ENCODE measurements around the gene PARVB. TPM values are rescaled to one million over a fixed set of nuclear protein-coding genes. Genes with fewer than 3 reads are reported as not detected.

Gene PARVB
- polyA plus RNA-seq, 2 donors = 1.8 to 3.9 TPM

- Histone ChIP-seq H3K4me1 (ENCODE audit: control insufficient read depth in 2 of 2, insufficient read depth in 2 of 2, low read length in 1 of 2) (peaks cover 3 to 8% of the 10 kb centered on the region in 2 donors), H3K36me3 (ENCODE audit: control insufficient read depth in 2 of 2, insufficient read depth in 2 of 2, low read length in 1 of 2) (no peaks in the 10 kb centered on the region), H3K4me3 (ENCODE audit: low read depth in 1 of 2, low read length in 2 of 2) (peak overlapping the region; percentile 53), H3K9me3 (ENCODE audit: control insufficient read depth in 2 of 2, insufficient read depth in 1 of 2, low read depth in 1 of 2, low read length in 1 of 2) (no peaks in the 10 kb centered on the region), H3K27ac (ENCODE audit: low read depth in 2 of 2, low read length in 1 of 2) (peak overlapping the region; percentile 61 to 70), H3K27me3 (ENCODE audit: control insufficient read depth in 1 of 2, insufficient read depth in 2 of 2, low read length in 2 of 2) (no peaks in the 10 kb centered on the region)
- WGBS, 2 donors = 12 to 17% methylated on average over 43 to 54 of the region's 54 CpGs
Measured at GRCh38 chr22:44023404-44024287, 456 bp upstream of the PARVB start.

- peaks cover 3 to 8% of the 10 kb centered on the region in 2 donors for H3K4me1 ChIP-seq (ENCODE audit: control insufficient read depth in 2 of 2, insufficient read depth in 2 of 2, low read length in 1 of 2)
- peak overlapping the region in 1 of 2 donors; percentile 53 for H3K4me3 ChIP-seq (ENCODE audit: low read depth in 1 of 2, low read length in 2 of 2)
- peak overlapping the region; percentile 76 to 78 for H3K27ac ChIP-seq (ENCODE audit: low read depth in 2 of 2, low read length in 1 of 2)
- H3K27me3 ChIP-seq (ENCODE audit: control insufficient read depth in 1 of 2, insufficient read depth in 2 of 2, low read length in 2 of 2) = no peaks in the 10 kb centered on the region
- no peaks in the 10 kb centered on the region for H3K36me3 ChIP-seq (ENCODE audit: control insufficient read depth in 2 of 2, insufficient read depth in 2 of 2, low read length in 1 of 2)
- H3K9me3 ChIP-seq (ENCODE audit: control insufficient read depth in 2 of 2, insufficient read depth in 1 of 2, low read depth in 1 of 2, low read length in 1 of 2) = no peaks in the 10 kb centered on the region
- WGBS, 2 donors = 80 to 83% methylated on average over 26 of the region's 26 CpGs
Measured at GRCh38 chr22:44025171-44026065, 1.3 kb downstream of the PARVB start.

GRCh38 chr22:44026066-44026629, 2.0 kb downstream of the PARVB start:
- Histone ChIP-seq H3K36me3 (ENCODE audit: control insufficient read depth in 2 of 2, insufficient read depth in 2 of 2, low read length in 1 of 2) (no peaks in the 10 kb centered on the region), H3K4me1 (ENCODE audit: control insufficient read depth in 2 of 2, insufficient read depth in 2 of 2, low read length in 1 of 2) (peaks cover 3 to 8% of the 10 kb centered on the region in 2 donors), H3K9me3 (ENCODE audit: control insufficient read depth in 2 of 2, insufficient read depth in 1 of 2, low read depth in 1 of 2, low read length in 1 of 2) (no peaks in the 10 kb centered on the region), H3K27ac (ENCODE audit: low read depth in 2 of 2, low read length in 1 of 2) (peak overlapping the region; percentile 76 to 85), H3K27me3 (ENCODE audit: control insufficient read depth in 1 of 2, insufficient read depth in 2 of 2, low read length in 2 of 2) (no peaks in the 10 kb centered on the region), H3K4me3 (ENCODE audit: low read depth in 1 of 2, low read length in 2 of 2) (no peak overlapping the region)
- WGBS, 2 donors = 67 to 71% methylated on average over 17 of the region's 17 CpGs

GRCh38 chr22:44026630-44027511, 2.8 kb downstream of the PARVB start:
- H3K36me3 ChIP-seq (ENCODE audit: control insufficient read depth in 2 of 2, insufficient read depth in 2 of 2, low read length in 1 of 2) = no peaks in the 10 kb centered on the region
- no peak overlapping the region for H3K4me3 ChIP-seq (ENCODE audit: low read depth in 1 of 2, low read length in 2 of 2)
- peaks cover 3 to 8% of the 10 kb centered on the region in 2 donors for H3K4me1 ChIP-seq (ENCODE audit: control insufficient read depth in 2 of 2, insufficient read depth in 2 of 2, low read length in 1 of 2)
- peak overlapping the region; percentile 76 to 85 for H3K27ac ChIP-seq (ENCODE audit: low read depth in 2 of 2, low read length in 1 of 2)
- no peaks in the 10 kb centered on the region for H3K9me3 ChIP-seq (ENCODE audit: control insufficient read depth in 2 of 2, insufficient read depth in 1 of 2, low read depth in 1 of 2, low read length in 1 of 2)
- no peaks in the 10 kb centered on the region for H3K27me3 ChIP-seq (ENCODE audit: control insufficient read depth in 1 of 2, insufficient read depth in 2 of 2, low read length in 2 of 2)
- 62 to 64% methylated on average over 28 of the region's 28 CpGs for WGBS, 2 donors

- Histone ChIP-seq H3K9me3 (ENCODE audit: control insufficient read depth in 2 of 2, insufficient read depth in 1 of 2, low read depth in 1 of 2, low read length in 1 of 2) (no peaks in the 10 kb centered on the region), H3K27ac (ENCODE audit: low read depth in 2 of 2, low read length in 1 of 2) (peak overlapping the region in 1 of 2 donors; percentile 7), H3K36me3 (ENCODE audit: control insufficient read depth in 2 of 2, insufficient read depth in 2 of 2, low read length in 1 of 2) (no peaks in the 10 kb centered on the region), H3K4me3 (ENCODE audit: low read depth in 1 of 2, low read length in 2 of 2) (no peak overlapping the region), H3K4me1 (ENCODE audit: control insufficient read depth in 2 of 2, insufficient read depth in 2 of 2, low read length in 1 of 2) (peaks cover 3 to 8% of the 10 kb centered on the region in 2 donors), H3K27me3 (ENCODE audit: control insufficient read depth in 1 of 2, insufficient read depth in 2 of 2, low read length in 2 of 2) (no peaks in the 10 kb centered on the region)
- 78 to 80% methylated on average over 7 of the region's 7 CpGs for WGBS, 2 donors
Measured at GRCh38 chr22:44028091-44028490, 4.0 kb downstream of the PARVB start.

GRCh38 chr22:44029069-44029468, 5.0 kb downstream of the PARVB start:
- H3K27ac ChIP-seq (ENCODE audit: low read depth in 2 of 2, low read length in 1 of 2) = no peak overlapping the region
- H3K9me3 ChIP-seq (ENCODE audit: control insufficient read depth in 2 of 2, insufficient read depth in 1 of 2, low read depth in 1 of 2, low read length in 1 of 2) = no peaks in the 10 kb centered on the region
- 73 to 88% methylated on average over 4 of the region's 4 CpGs for WGBS, 2 donors
- peaks cover 3% of the 10 kb centered on the region in 2 donors for H3K4me1 ChIP-seq (ENCODE audit: control insufficient read depth in 2 of 2, insufficient read depth in 2 of 2, low read length in 1 of 2)
- no peaks in the 10 kb centered on the region for H3K36me3 ChIP-seq (ENCODE audit: control insufficient read depth in 2 of 2, insufficient read depth in 2 of 2, low read length in 1 of 2)
- H3K4me3 ChIP-seq (ENCODE audit: low read depth in 1 of 2, low read length in 2 of 2) = no peak overlapping the region
- no peaks in the 10 kb centered on the region for H3K27me3 ChIP-seq (ENCODE audit: control insufficient read depth in 1 of 2, insufficient read depth in 2 of 2, low read length in 2 of 2)

- Histone ChIP-seq H3K36me3 (ENCODE audit: control insufficient read depth in 2 of 2, insufficient read depth in 2 of 2, low read length in 1 of 2) (no peaks in the 10 kb centered on the region), H3K4me3 (ENCODE audit: low read depth in 1 of 2, low read length in 2 of 2) (no peak overlapping the region), H3K4me1 (ENCODE audit: control insufficient read depth in 2 of 2, insufficient read depth in 2 of 2, low read length in 1 of 2) (no peaks in the 10 kb centered on the region), H3K27me3 (ENCODE audit: control insufficient read depth in 1 of 2, insufficient read depth in 2 of 2, low read length in 2 of 2) (no peaks in the 10 kb centered on the region), H3K27ac (ENCODE audit: low read depth in 2 of 2, low read length in 1 of 2) (no peak overlapping the region), H3K9me3 (ENCODE audit: control insufficient read depth in 2 of 2, insufficient read depth in 1 of 2, low read depth in 1 of 2, low read length in 1 of 2) (no peaks in the 10 kb centered on the region)
- 87 to 90% methylated on average over 18 of the region's 18 CpGs for WGBS, 2 donors
Measured at GRCh38 chr22:44030051-44030701, 6.1 kb downstream of the PARVB start.

GRCh38 chr22:44030702-44031082, 6.6 kb downstream of the PARVB start:
- WGBS, 2 donors = 80 to 82% methylated on average over 8 of the region's 8 CpGs
- H3K27ac ChIP-seq (ENCODE audit: low read depth in 2 of 2, low read length in 1 of 2) = peak overlapping the region in 1 of 2 donors; percentile 40

More at GRCh38 chr22:44030702-44031082, 6.6 kb downstream of the PARVB start:
- Histone ChIP-seq H3K4me1 (ENCODE audit: control insufficient read depth in 2 of 2, insufficient read depth in 2 of 2, low read length in 1 of 2) (no peaks in the 10 kb centered on the region), H3K9me3 (ENCODE audit: control insufficient read depth in 2 of 2, insufficient read depth in 1 of 2, low read depth in 1 of 2, low read length in 1 of 2) (no peaks in the 10 kb centered on the region), H3K4me3 (ENCODE audit: low read depth in 1 of 2, low read length in 2 of 2) (no peak overlapping the region), H3K27me3 (ENCODE audit: control insufficient read depth in 1 of 2, insufficient read depth in 2 of 2, low read length in 2 of 2) (no peaks in the 10 kb centered on the region), H3K36me3 (ENCODE audit: control insufficient read depth in 2 of 2, insufficient read depth in 2 of 2, low read length in 1 of 2) (no peaks in the 10 kb centered on the region)

All from esophagus (tissue), 2 donors.